H1 (cell line): Measurements from ENCODE around the gene GAS6. TPM values are rescaled to one million over a fixed set of nuclear protein-coding genes. Genes with fewer than 3 reads are reported as not detected.
A peak's percentile ranks its signal among the peaks of the same experiment; 100 is the strongest.

Experiments used
- CTCF ChIA-PET: fragments of 300-600 bp; sonication (Branson Sonifier 250); formaldehyde crosslinking; loops from one replicate; lab custom pipeline; 2021; ENCODE audit not compliant: partially characterized antibody; lab: Charles Lee
- POLR2A ChIA-PET: fragments of 300-600 bp; sonication (Branson Sonifier 250); formaldehyde crosslinking; loops from one replicate; lab custom pipeline; 2021; ENCODE audit warnings: inconsistent platforms; ENCODE audit not compliant: partially characterized antibody; lab: Charles Lee
- DNase-seq, 2 experiments: peaks; one replicate each; pipeline versions ENCODE4 v3.0.0 to v3.0.0-alpha.2; 2010 to 2022; ENCODE audit warnings: low spot score in 2 of 2, low read depth in 1 of 2, mixed read lengths in 1 of 2
- FAIRE-seq: peaks from 2 replicates; lab custom pipeline; 2011; peaks lifted over from hg19 to GRCh38; lab: Jason Lieb, UNC
- H2AFZ ChIP-seq: 2 replicates; pipeline ENCODE4 v1.8.1; 2012; ENCODE audit warnings: low read length, inconsistent platforms
- H2AK5ac ChIP-seq: 2 replicates; pipeline ENCODE4 v1.6.1; 2013; ENCODE audit warnings: low read depth, low read length
- H2BK120ac ChIP-seq: replicated peaks from 2 replicates; pipeline ENCODE3; 2013; ENCODE audit warnings: low read depth, low read length, inconsistent platforms
- H2BK12ac ChIP-seq: 2 replicates; pipeline ENCODE4 v1.6.1; 2013; ENCODE audit warnings: low read depth, low read length
- H2BK15ac ChIP-seq: 2 replicates; pipeline ENCODE4 v1.6.1; 2013; ENCODE audit warnings: low read length
- H2BK20ac ChIP-seq: 2 replicates; pipeline ENCODE4 v1.6.1; 2013; ENCODE audit warnings: low read length
- H2BK5ac ChIP-seq: 2 replicates; pipeline ENCODE4 v1.6.1; 2013; ENCODE audit warnings: low read depth, low read length
- H3K14ac ChIP-seq: 2 replicates; pipeline ENCODE4 v1.6.1; 2013; ENCODE audit warnings: inconsistent platforms; ENCODE audit not compliant: insufficient read length
- H3K18ac ChIP-seq: 2 replicates; pipeline ENCODE4 v1.6.1; 2013; ENCODE audit warnings: low read length; ENCODE audit errors: extremely low read depth
- H3K23ac ChIP-seq: 2 replicates; pipeline ENCODE4 v1.6.1; 2013; ENCODE audit warnings: inconsistent platforms; ENCODE audit not compliant: insufficient read length
- H3K23me2 ChIP-seq: 2 replicates; pipeline ENCODE4 v1.6.1; 2013; ENCODE audit warnings: low read depth, low read length
- H3K27ac ChIP-seq: 2 replicates; pipeline ENCODE4 v1.6.1; 2011; ENCODE audit warnings: low read depth, low read length, inconsistent platforms
- H3K27me3 ChIP-seq, 4 experiments: replicated peaks in 1 of 4; 1 replicate in 1 of 4; 2 replicates in 3 of 4; pipeline versions ENCODE4 v1.6.1 to v1.8.1; 2011 to 2013; ENCODE audit warnings: low read length in 3 of 4, mild to moderate bottlenecking in 3 of 4, inconsistent platforms in 2 of 4, mixed read lengths in 2 of 4, moderate library complexity in 1 of 4; ENCODE audit not compliant: control insufficient read depth in 3 of 4, insufficient read depth in 3 of 4; ENCODE audit errors: extremely low read depth in 1 of 4
- H3K36me3 ChIP-seq, 4 experiments: 2 replicates each; pipeline versions ENCODE4 v1.6.1 to v1.8.1; 2011 to 2013; ENCODE audit warnings: mild to moderate bottlenecking in 4 of 4, low read length in 3 of 4, moderate library complexity in 2 of 4, control low read depth in 1 of 4, inconsistent platforms in 1 of 4; ENCODE audit not compliant: insufficient read depth in 4 of 4, control insufficient read depth in 2 of 4
- H3K4ac ChIP-seq: replicated peaks from 2 replicates; pipeline ENCODE3; 2013; ENCODE audit warnings: low read length, low read depth, mixed read lengths, inconsistent platforms; ENCODE audit not compliant: insufficient read length
- H3K4me1 ChIP-seq, 4 experiments: replicated peaks in 1 of 4; 1 replicate in 1 of 4; 2 replicates in 3 of 4; pipeline versions ENCODE4 v1.6.1 to v1.8.1; 2011 to 2013; ENCODE audit warnings: low read length in 3 of 4, inconsistent platforms in 2 of 4, mixed read lengths in 1 of 4; ENCODE audit not compliant: insufficient read depth in 4 of 4, control insufficient read depth in 3 of 4
- H3K4me2 ChIP-seq, 2 experiments: 2 replicates each; pipeline versions ENCODE4 v1.6.1 to v1.8.1; 2011 to 2013; ENCODE audit warnings: low read depth in 2 of 2, low read length in 2 of 2, control low read depth in 1 of 2, inconsistent platforms in 1 of 2, mild to moderate bottlenecking in 1 of 2; ENCODE audit not compliant: insufficient read depth in 1 of 2
- H3K4me3 ChIP-seq, 4 experiments: fragments of 200-600, 300-600 bp in 1 of 4; sonication (generic), shearing (Covaris generic), sonication (Bioruptor Twin) in 1 of 4; 2 replicates each; pipeline versions ENCODE4 v1.5.1 to v1.8.1; 2011 to 2016; ENCODE audit warnings: low read length in 4 of 4, low read depth in 3 of 4, control low read depth in 2 of 4, inconsistent platforms in 2 of 4, mild to moderate bottlenecking in 2 of 4, mixed read lengths in 1 of 4, moderate library complexity in 1 of 4; ENCODE audit not compliant: insufficient read depth in 2 of 4; ENCODE audit errors: extremely low read depth in 1 of 4
- H3K56ac ChIP-seq: replicated peaks from 2 replicates; pipeline ENCODE3; 2013; ENCODE audit warnings: low read depth, mild to moderate bottlenecking, mixed read lengths, low read length, inconsistent platforms; ENCODE audit not compliant: insufficient read length
- H3K79me1 ChIP-seq: 2 replicates; pipeline ENCODE4 v1.6.1; 2013; ENCODE audit warnings: low read depth, low read length, control low read depth
- H3K79me2 ChIP-seq, 2 experiments: 2 replicates each; pipeline versions ENCODE4 v1.6.1 to v1.8.1; 2012 to 2013; ENCODE audit warnings: low read length in 2 of 2, mild to moderate bottlenecking in 2 of 2, inconsistent platforms in 1 of 2; ENCODE audit not compliant: insufficient read depth in 2 of 2, control insufficient read depth in 1 of 2
- H3K9ac ChIP-seq, 4 experiments: replicated peaks in 1 of 4; 1 replicate in 1 of 4; 2 replicates in 3 of 4; pipeline versions ENCODE4 v1.6.1 to v1.8.1; 2011 to 2013; ENCODE audit warnings: low read depth in 3 of 4, low read length in 3 of 4, control low read depth in 2 of 4, mild to moderate bottlenecking in 2 of 4, moderate library complexity in 2 of 4, inconsistent platforms in 1 of 4; ENCODE audit errors: extremely low read depth in 1 of 4
- H3K9me3 ChIP-seq, 2 experiments: 2 replicates each; pipeline versions ENCODE4 v1.6.1 to v1.8.1; 2012 to 2013; ENCODE audit warnings: mild to moderate bottlenecking in 2 of 2, moderate library complexity in 2 of 2, control low read depth in 1 of 2, inconsistent platforms in 1 of 2, low read depth in 1 of 2, low read length in 1 of 2, mixed read lengths in 1 of 2; ENCODE audit not compliant: insufficient read depth in 2 of 2
- H4K20me1 ChIP-seq, 2 experiments: replicated peaks in 1 of 2; 2 replicates each; pipeline versions ENCODE3 to v1.8.1; 2011 to 2013; ENCODE audit warnings: inconsistent platforms in 2 of 2, low read length in 2 of 2, mild to moderate bottlenecking in 1 of 2; ENCODE audit not compliant: insufficient read depth in 2 of 2, control insufficient read depth in 1 of 2
- H4K5ac ChIP-seq: 2 replicates; pipeline ENCODE4 v1.6.1; 2013; ENCODE audit warnings: low read length, low read depth, mixed read lengths, inconsistent platforms; ENCODE audit not compliant: insufficient read length
- H4K8ac ChIP-seq: 2 replicates; pipeline ENCODE4 v1.8.0; 2013; ENCODE audit warnings: mild to moderate bottlenecking, moderate library complexity, low read length, inconsistent platforms; ENCODE audit not compliant: insufficient read depth; ENCODE audit errors: extremely low read depth
- H4K91ac ChIP-seq: replicated peaks from 2 replicates; pipeline ENCODE3; 2013; ENCODE audit warnings: low read length, mixed read lengths, inconsistent platforms; ENCODE audit not compliant: insufficient read length
- ASH2L ChIP-seq: fragments of 200-600, 300-600 bp; sonication (generic); IDR thresholded peaks from one replicate; pipeline ENCODE4 v1.7.1; 2017; ENCODE audit warnings: low read length
- BACH1 ChIP-seq: IDR thresholded peaks from 2 replicates; pipeline ENCODE4 v1.6.1; 2012; ENCODE audit warnings: low read length, improper control_type of control experiment
- CREB1 ChIP-seq: IDR thresholded peaks from 2 replicates; pipeline ENCODE4 v1.6.1; 2012; ENCODE audit warnings: inconsistent platforms
- CTBP2 ChIP-seq: IDR thresholded peaks from 2 replicates; pipeline ENCODE4 v1.7.0; 2011; ENCODE audit warnings: borderline replicate concordance, mild to moderate bottlenecking, moderate library complexity, mixed read lengths, low read length; ENCODE audit not compliant: insufficient read depth, insufficient read length
- HDAC2 ChIP-seq, 2 experiments: fragments of 300-600 bp in 1 of 2; sonication (generic) in 1 of 2; IDR thresholded peaks; 2 replicates each; pipeline ENCODE4 v1.6.1; 2011 to 2012; ENCODE audit warnings: low read depth in 2 of 2, low read length in 2 of 2, mild to moderate bottlenecking in 2 of 2, moderate library complexity in 2 of 2, borderline replicate concordance in 1 of 2, inconsistent platforms in 1 of 2
- JUND ChIP-seq: IDR thresholded peaks from 2 replicates; pipeline ENCODE4 v1.6.1; 2011; ENCODE audit warnings: mild to moderate bottlenecking, improper control_type of control experiment, low read length
- KDM5A ChIP-seq: fragments of 200-600 bp; IDR thresholded peaks from 2 replicates; pipeline ENCODE4 v1.7.1; 2012; ENCODE audit warnings: mild to moderate bottlenecking, low read length, inconsistent platforms, mixed read lengths
- MAX ChIP-seq: IDR thresholded peaks from 2 replicates; pipeline ENCODE4 v1.6.1; 2012; ENCODE audit warnings: inconsistent platforms
- POLR2A ChIP-seq, 2 experiments: IDR thresholded peaks; 1 replicate in 1 of 2; 2 replicates in 1 of 2; pipeline ENCODE4 v1.6.1; 2011; ENCODE audit warnings: low read depth in 2 of 2, low read length in 2 of 2, mild to moderate bottlenecking in 2 of 2; ENCODE audit errors: control extremely low read depth in 1 of 2
- RNF2 ChIP-seq: fragments of 200-900, 300-1000 bp; sonication (generic); IDR thresholded peaks from 2 replicates; pipeline ENCODE4 v1.7.1; 2016; ENCODE audit warnings: borderline replicate concordance, low read depth, mild to moderate bottlenecking, antibody characterized with exemption, low read length; ENCODE audit not compliant: poor library complexity, severe bottlenecking; ENCODE audit errors: missing control alignments
- RXRA ChIP-seq: IDR thresholded peaks from 2 replicates; pipeline ENCODE4 v1.6.1; 2011; ENCODE audit warnings: low read depth, mild to moderate bottlenecking, low read length, moderate library complexity; ENCODE audit not compliant: insufficient read depth
- SIRT6 ChIP-seq: IDR thresholded peaks from one replicate; pipeline ENCODE4 v1.7.1; 2012; ENCODE audit warnings: low read length, inconsistent platforms
- SUZ12 ChIP-seq: fragments of 200-600 bp; sonication (generic); IDR thresholded peaks from 2 replicates; pipeline ENCODE4 v1.6.1; 2012; ENCODE audit warnings: mild to moderate bottlenecking, inconsistent platforms, low read length, moderate library complexity, mixed read lengths
- TAF1 ChIP-seq: IDR thresholded peaks from 2 replicates; pipeline ENCODE4 v1.6.1; 2011; ENCODE audit warnings: mild to moderate bottlenecking, low read depth, low read length
- TBP ChIP-seq: IDR thresholded peaks from 2 replicates; pipeline ENCODE4 v1.6.1; 2011; ENCODE audit warnings: low read depth, low read length, improper control_type of control experiment
- WGBS, 2 experiments: shearing (Covaris generic) in 1 of 2; methylation state at CpG; one replicate each; pipeline versions ENCODE4 v1.1.6 to v1.1.7; 2013 to 2015; ENCODE audit warnings: low lambda C conversion rate in 2 of 2, mixed read lengths in 2 of 2, inconsistent platforms in 1 of 2, low coverage in 1 of 2, missing lambda C conversion rate in 1 of 2; ENCODE audit not compliant: insufficient replicate concordance in 2 of 2, insufficient coverage in 1 of 2, insufficient read length in 1 of 2; ENCODE audit errors: extremely low coverage in 1 of 2, missing lambda C conversion rate in 1 of 2; 5-methylcytosine and 5-hydroxymethylcytosine counted together
- polyA plus RNA-seq, 7 experiments: library from polyadenylated mRNA; depleted of rRNA in 3 of 7; stranded (reverse) in 5 of 7; unstranded in 2 of 7; fragments of >200 nt in 5 of 7; fragments of 200-250 nt in 2 of 7; gene quantifications; 1 replicate in 5 of 7; 2 replicates in 1 of 7; 4 replicates in 1 of 7; pipeline versions ENCODE4 v1.2.1 to v1.2.3, GENCODE V29; 2011 to 2013; ENCODE audit warnings: missing spikeins in 2 of 7, mixed read lengths in 2 of 7
- total RNA-seq: library from RNA; stranded (reverse); fragmentation: NEBNext Ultra II Directional; extraction: Animal tissue kit (Norgen Biotek cat#: 25700); gene quantifications from 2 replicates; pipeline ENCODE4 v1.2.1, GENCODE V29; 2021

GAS6 gene
- total and polyA plus RNA-seq, 2 of the 8 experiments (the other 6 are each of a cell fraction or from before 2014, with no cell fraction given): 18.6 to 31.0 TPM

GRCh38 chr13:113874177-113874576, 10.3 kb upstream of the GAS6 start:
- no peak overlapping the region for H3K4me3 ChIP-seq
- ChIA-PET CTCF (interaction anchor here (0.7 to 0.9 kb wide), 2 partner anchors 17 to 24 kb away, joined by 3 read pairs; no protein-coding TSS in a partner anchor), POLR2A (interaction anchor here (1.1 kb wide), 1 partner anchor 13 kb away, joined by 3 read pairs; no protein-coding TSS in a partner anchor)
- 82% methylated on average over 9 of the region's 10 CpGs; no CpG with 5 or more reads in 1 of the 2 experiments for WGBS, 2 experiments
- H4K20me1 ChIP-seq: no peaks in the 10 kb centered on the region
- H3K4me1 ChIP-seq: no peaks in the 10 kb centered on the region; a peak in 1 of 7 replicates
- no peak overlapping the region for H3K4me2 ChIP-seq
- no peak overlapping the region for H2AK5ac ChIP-seq
- no peak overlapping the region; the same call in 1 of the 2 replicates for H4K8ac ChIP-seq
- H3K9me3 ChIP-seq: no peaks in the 10 kb centered on the region
- no peaks in the 10 kb centered on the region for H3K79me1 ChIP-seq
- H3K27ac ChIP-seq: no peak overlapping the region
- H2BK20ac ChIP-seq: no peak overlapping the region
- no peak overlapping the region for H3K18ac ChIP-seq
- no peak overlapping the region for H3K4ac ChIP-seq
- no peaks in the 10 kb centered on the region for H3K36me3 ChIP-seq
- no peak overlapping the region for H3K23ac ChIP-seq
- no peak overlapping the region for H3K14ac ChIP-seq
- H3K27me3 ChIP-seq: no peaks in the 10 kb centered on the region
- H3K56ac ChIP-seq: no peak overlapping the region
- H2BK15ac ChIP-seq: 0 out of 2 replicates have a peak overlapping the region, but pooled peaks have one; percentile 72
- no peak overlapping the region for H2BK5ac ChIP-seq
- DNase-seq: no peak
- no peaks in the 10 kb centered on the region; the same call in 1 of the 2 replicates for H3K23me2 ChIP-seq
- no peak overlapping the region for H2BK12ac ChIP-seq
- H3K79me2 ChIP-seq: no peaks in the 10 kb centered on the region
- no peak overlapping the region for H2AFZ ChIP-seq
- no peak overlapping the region for H3K9ac ChIP-seq
- FAIRE-seq: no peak
- H4K5ac ChIP-seq: no peak overlapping the region
- no peak overlapping the region for H2BK120ac ChIP-seq
- no peak overlapping the region for H4K91ac ChIP-seq
- TF ChIP-seq JUND (no peak), BACH1 (no peak), ASH2L (no peak), POLR2A (IDR thresholded peaks at IDR 0.05; ENCODE audit: control extremely low read depth in 1 of 2, low read depth in 2 of 2, low read length in 2 of 2) (no peak), RXRA (no peak), CREB1 (no peak), SIRT6 (no peak), TBP (no peak), MAX (no peak), RNF2 (no peak), HDAC2 (IDR thresholded peaks at IDR 0.05; ENCODE audit: borderline replicate concordance in 1 of 2, low read depth in 2 of 2, low read length in 2 of 2) (no peak), TAF1 (no peak), SUZ12 (no peak), KDM5A (no peak), CTBP2 (no peak)
